T-cell (primary cell): ENCODE measurements around the gene UBL7. TPM values are rescaled to one million over a fixed set of nuclear protein-coding genes. Genes with fewer than 3 reads are reported as not detected.

Source experiments
- ATAC-seq, 4 experiments: fragments of 200-7000 bp in 3 of 4; fragments of 150-1000 bp in 1 of 4; cut with Tn5 transposase; replicated peaks in 1 of 4; 1 replicate in 3 of 4; 2 replicates in 1 of 4; pipeline ENCODE4 v1.10.0; 2021; ENCODE audit warnings: moderate library complexity in 3 of 4, mild to moderate bottlenecking in 2 of 4, moderate number of reproducible peaks in 1 of 4
- CTCF ChIA-PET, 2 donors: fragments of 300-600 bp; sonication (Branson Sonifier 250); formaldehyde crosslinking; loops; one replicate each; lab custom pipeline; 2022; ENCODE audit warnings: antibody characterized with exemption in 2 of 2; lab: Charles Lee
- POLR2A ChIA-PET, 2 donors: fragments of 300-600 bp; sonication (Branson Sonifier 250); formaldehyde crosslinking; loops; one replicate each; lab custom pipeline; 2022; ENCODE audit warnings: antibody characterized with exemption in 2 of 2; lab: Charles Lee
- DNase-seq, 35 experiments: peaks; one replicate each; pipeline versions ENCODE4 v3.0.0 to v3.0.0-alpha.2; 2013 to 2023
- H3K27ac ChIP-seq: one replicate; pipeline ENCODE4 v1.5.1; 2013; ENCODE audit warnings: low read length
- H3K27me3 ChIP-seq, 2 experiments: replicated peaks in 1 of 2; 1 replicate in 1 of 2; 2 replicates in 1 of 2; pipeline versions ENCODE4 v1.6.1 to v1.7.0; 2013; ENCODE audit warnings: low read length in 1 of 2, mixed read lengths in 1 of 2; ENCODE audit not compliant: control insufficient read depth in 2 of 2, insufficient read depth in 2 of 2; ENCODE audit errors: extremely low read depth in 1 of 2
- H3K36me3 ChIP-seq, 2 donors: 1 replicate in 1 of 2; 2 replicates in 1 of 2; pipeline versions ENCODE4 v1.6.1 to v1.7.0; 2013; ENCODE audit warnings: low read length in 1 of 2; ENCODE audit not compliant: control insufficient read depth in 2 of 2, insufficient read depth in 1 of 2; ENCODE audit errors: extremely low read depth in 1 of 2
- H3K4me1 ChIP-seq, 2 experiments: 1 replicate in 1 of 2; 2 replicates in 1 of 2; pipeline versions ENCODE4 v1.6.1 to v1.7.0; 2013; ENCODE audit warnings: low read length in 2 of 2, mixed read lengths in 1 of 2; ENCODE audit not compliant: insufficient read depth in 2 of 2, control insufficient read depth in 1 of 2; ENCODE audit errors: extremely low read depth in 1 of 2
- H3K4me3 ChIP-seq, 2 donors: 1 replicate in 1 of 2; 2 replicates in 1 of 2; pipeline versions ENCODE4 v1.5.1 to v1.7.0; 2013; ENCODE audit warnings: mild to moderate bottlenecking in 2 of 2, low read length in 1 of 2, moderate library complexity in 1 of 2; ENCODE audit not compliant: control insufficient read depth in 1 of 2; ENCODE audit errors: extremely low read depth in 1 of 2
- H3K9me3 ChIP-seq: 2 replicates; pipeline ENCODE4 v1.7.0; 2013
- H3K27ac Mint-ChIP-seq, 2 donors: one replicate each; pipeline ENCODE4 v1.8.0; 2020 to 2021; ENCODE audit warnings: mild to moderate bottlenecking in 2 of 2, mixed read lengths in 2 of 2
- H3K27me3 Mint-ChIP-seq, 2 donors: one replicate each; pipeline ENCODE4 v1.8.0; 2021 to 2022; ENCODE audit warnings: mixed read lengths in 2 of 2
- H3K36me3 Mint-ChIP-seq: one replicate; pipeline ENCODE4 v1.8.0; 2021; ENCODE audit warnings: mixed read lengths
- H3K4me1 Mint-ChIP-seq, 3 donors: one replicate each; pipeline ENCODE4 v1.8.0; 2020 to 2022; ENCODE audit warnings: mixed read lengths in 3 of 3, mild to moderate bottlenecking in 1 of 3
- H3K4me3 Mint-ChIP-seq, 3 donors: one replicate each; pipeline ENCODE4 v1.8.0; 2020 to 2022; ENCODE audit warnings: mild to moderate bottlenecking in 3 of 3, mixed read lengths in 3 of 3, moderate library complexity in 3 of 3
- H3K9me3 Mint-ChIP-seq, 3 donors: one replicate each; pipeline ENCODE4 v1.8.0; 2020 to 2022; ENCODE audit warnings: mixed read lengths in 3 of 3
- WGBS: methylation state at CpG from one replicate; pipeline ENCODE4 v1.1.5; 2013; ENCODE audit warnings: missing lambda C conversion rate; ENCODE audit not compliant: insufficient coverage; 5-methylcytosine and 5-hydroxymethylcytosine counted together
- total RNA-seq, 35 experiments: library from RNA in 6 of 35; stranded (reverse) in 6 of 35; fragments of 120-200 nt in 1 of 35; gene quantifications; one replicate each; pipeline versions ENCODE4 v1.2.1 to v1.2.4 and lab custom pipeline; 2013 to 2026

UBL7 gene, protein sequence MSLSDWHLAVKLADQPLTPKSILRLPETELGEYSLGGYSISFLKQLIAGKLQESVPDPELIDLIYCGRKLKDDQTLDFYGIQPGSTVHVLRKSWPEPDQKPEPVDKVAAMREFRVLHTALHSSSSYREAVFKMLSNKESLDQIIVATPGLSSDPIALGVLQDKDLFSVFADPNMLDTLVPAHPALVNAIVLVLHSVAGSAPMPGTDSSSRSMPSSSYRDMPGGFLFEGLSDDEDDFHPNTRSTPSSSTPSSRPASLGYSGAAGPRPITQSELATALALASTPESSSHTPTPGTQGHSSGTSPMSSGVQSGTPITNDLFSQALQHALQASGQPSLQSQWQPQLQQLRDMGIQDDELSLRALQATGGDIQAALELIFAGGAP
- total RNA-seq (10 to 100 TPM; 26.1 to 59.9 (median 55.3) TPM), total RNA-seq (lab: John Stamatoyannopoulos, UW) (9.9 to 40.7 (median 24.7) reads per million in 29 experiments)
- total RNA-seq (2013) = 31.4 TPM

DNA sequence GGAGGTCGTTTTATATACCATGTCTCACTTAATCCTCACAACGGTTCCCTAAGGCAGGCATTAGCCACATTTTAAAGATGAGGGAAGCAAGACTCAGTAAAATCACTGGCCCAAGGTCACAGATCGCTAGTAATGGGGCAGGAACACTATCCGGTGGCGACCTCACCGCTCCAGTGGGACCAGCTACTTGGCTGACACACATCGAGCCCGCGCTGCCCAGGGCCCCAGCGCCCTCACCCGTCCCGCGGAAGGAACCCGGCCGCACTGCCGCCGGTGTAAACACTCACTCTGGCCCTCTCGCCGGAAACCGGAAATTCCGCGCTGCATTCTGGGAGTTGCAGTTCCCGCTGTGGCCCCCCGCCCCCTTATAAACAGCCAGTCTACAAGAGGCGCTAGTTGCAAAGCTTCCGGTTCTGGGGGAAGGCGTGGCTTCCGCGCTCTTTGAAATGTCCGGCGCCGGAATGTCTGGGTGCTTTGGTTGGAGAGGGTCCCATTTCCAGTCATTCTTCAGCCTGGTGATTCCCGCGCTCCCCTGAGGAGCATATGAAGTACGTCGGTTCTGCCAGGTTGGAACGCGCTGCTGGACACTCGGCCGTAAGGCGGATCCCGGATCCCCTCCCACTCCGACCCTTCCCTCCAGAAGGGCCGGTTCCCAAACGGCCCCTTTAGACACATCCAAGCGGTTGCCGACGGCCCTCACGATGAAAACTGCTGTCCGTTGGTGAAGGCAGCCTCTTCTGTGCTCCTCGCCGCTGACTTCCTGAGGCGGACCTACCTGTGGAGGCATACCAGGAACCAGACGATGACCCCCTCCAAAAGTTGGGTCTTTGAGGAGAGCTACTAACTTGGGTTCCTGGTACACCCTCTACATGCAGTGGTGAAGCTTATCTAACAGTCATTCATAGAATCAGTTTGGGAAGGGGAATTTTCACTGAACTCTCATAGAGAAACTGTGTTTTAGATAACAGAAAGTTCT is at the start of gene UBL7:
TSS of gene UBL7 (minus strand) at position 290 of the 976 bp plus-strand sequence. CDS start 2,293 bp downstream, outside the sequence.
- DNase-seq (peak; percentile 90 to 97 (median 94)), ATAC-seq (peak; percentile 99)
- peak within 1 kb of the TSS; percentile 93 to 98 for H3K4me3 ChIP-seq
- peak within 1 kb of the TSS; percentile 61 for H3K27ac ChIP-seq
- Mint-ChIP-seq H3K4me1 (peaks cover 47 to 54% (median 54%) of the 10 kb centered on the region in 3 donors), H3K27ac (peak within 1 kb of the TSS; percentile 96 to 97), H3K27me3 (no peaks in the 10 kb centered on the region), H3K4me3 (peak within 1 kb of the TSS; percentile 92 to 97 (median 93)), H3K36me3 (peaks cover 21% of the 10 kb centered on the region), H3K9me3 (no peaks in the 10 kb centered on the region)
- peaks cover 0 to 17% of the 10 kb centered on the region in 2 donors for H3K36me3 ChIP-seq
- POLR2A ChIA-PET = interaction anchor here (0.6 to 0.7 kb wide), 3 partner anchors 85 to 1825 kb away, joined by 3 to 7 read pairs (median 4); no protein-coding TSS in a partner anchor
- WGBS = 1% methylated on average over 44 of the region's 54 CpGs
- no peaks in the 10 kb centered on the region for H3K27me3 ChIP-seq
- H3K4me1 ChIP-seq = peaks cover 11 to 23% of the 10 kb centered on the region in 2 experiments
- CTCF ChIA-PET = interaction anchor here (0.6 to 1.4 kb wide), 7 partner anchors 10 to 93 kb away, joined by 3 to 5 read pairs (median 3); partner anchors contain the start of gene ARID3B (in 1 of the 2)
- H3K9me3 ChIP-seq = no peaks in the 10 kb centered on the region

DNA sequence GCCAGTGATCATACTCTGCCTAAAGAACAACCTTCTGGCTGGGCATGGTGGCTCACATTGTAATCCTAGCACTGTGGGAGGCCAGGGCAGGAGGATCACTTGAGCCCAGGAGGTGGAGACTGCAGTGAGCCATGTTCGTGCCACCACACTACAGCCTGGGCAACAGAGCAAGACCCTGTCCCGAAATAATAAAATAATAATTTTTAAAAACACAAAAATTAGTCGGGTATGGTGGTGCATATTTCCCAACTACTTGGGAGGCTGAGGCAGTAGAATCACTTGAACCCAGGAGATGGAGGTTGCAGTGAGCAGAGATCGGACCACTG is 45.5 kb upstream of the UBL7 start:
- no peak overlapping the region for H3K4me3 Mint-ChIP-seq
- no peaks in the 10 kb centered on the region for H3K27me3 ChIP-seq
- H3K4me1 Mint-ChIP-seq = peaks cover 0 to under 1% (median 0%) of the 10 kb centered on the region in 3 donors
- ATAC-seq (no peak), DNase-seq (no peak)
- no CpG with 5 or more reads among the region's 4 CpGs for WGBS
- H3K27ac Mint-ChIP-seq = no peak overlapping the region
- no peaks in the 10 kb centered on the region for H3K9me3 ChIP-seq
- H3K36me3 ChIP-seq = peaks cover 0 to 2% of the 10 kb centered on the region in 2 donors
- no peaks in the 10 kb centered on the region for H3K9me3 Mint-ChIP-seq
- no peak overlapping the region for H3K4me3 ChIP-seq
- no peaks in the 10 kb centered on the region for H3K27me3 Mint-ChIP-seq
- ChIA-PET CTCF (no interaction called here), POLR2A (no interaction called here)
- no peaks in the 10 kb centered on the region for H3K4me1 ChIP-seq
- no peak overlapping the region for H3K27ac ChIP-seq
- peaks cover 30% of the 10 kb centered on the region for H3K36me3 Mint-ChIP-seq

DNA sequence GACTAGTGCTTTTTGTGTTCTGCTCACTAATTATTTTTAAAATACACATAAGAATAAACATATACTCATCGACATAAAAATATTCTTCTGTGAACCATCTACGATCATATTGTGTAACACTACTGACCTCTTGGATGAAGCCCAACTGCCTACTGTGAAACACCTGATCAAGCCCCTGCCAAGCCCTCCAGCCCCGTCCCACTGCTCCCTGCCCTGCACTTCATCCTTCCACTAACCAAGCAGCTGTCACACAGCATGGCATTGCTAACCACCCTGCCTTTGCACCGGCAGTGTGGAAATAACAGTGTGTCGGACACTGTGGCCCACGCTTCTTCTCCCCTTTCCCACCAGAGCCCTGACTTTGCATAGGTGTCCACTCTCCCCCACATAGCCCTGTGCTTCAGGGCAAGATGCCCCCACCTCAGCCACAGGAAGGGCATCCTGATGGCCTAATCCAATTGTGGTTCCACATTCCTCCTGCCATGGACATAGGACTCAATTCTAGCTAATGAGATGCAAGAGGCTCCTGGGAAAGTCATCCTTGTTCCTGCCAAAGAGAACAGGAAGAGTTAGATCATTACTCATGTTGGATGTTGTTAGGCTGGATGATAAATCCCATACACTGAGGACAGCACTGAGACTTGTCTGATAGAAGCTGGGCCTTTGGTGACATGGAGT is 45.0 kb upstream of the UBL7 start:
- Mint-ChIP-seq H3K27ac (no peak overlapping the region), H3K4me1 (no peaks in the 10 kb centered on the region), H3K27me3 (no peaks in the 10 kb centered on the region), H3K4me3 (no peak overlapping the region), H3K36me3 (peaks cover 30% of the 10 kb centered on the region), H3K9me3 (no peaks in the 10 kb centered on the region)
- POLR2A ChIA-PET = no interaction called here
- CTCF ChIA-PET = no interaction called here
- no peak for DNase-seq
- Histone ChIP-seq H3K9me3 (no peaks in the 10 kb centered on the region), H3K27me3 (no peaks in the 10 kb centered on the region), H3K27ac (no peak overlapping the region), H3K36me3 (peaks cover 0 to 2% of the 10 kb centered on the region in 2 donors), H3K4me1 (no peaks in the 10 kb centered on the region), H3K4me3 (no peak overlapping the region)
- no peak for ATAC-seq
- WGBS = 100% methylated on average over 5 of the region's 6 CpGs

DNA sequence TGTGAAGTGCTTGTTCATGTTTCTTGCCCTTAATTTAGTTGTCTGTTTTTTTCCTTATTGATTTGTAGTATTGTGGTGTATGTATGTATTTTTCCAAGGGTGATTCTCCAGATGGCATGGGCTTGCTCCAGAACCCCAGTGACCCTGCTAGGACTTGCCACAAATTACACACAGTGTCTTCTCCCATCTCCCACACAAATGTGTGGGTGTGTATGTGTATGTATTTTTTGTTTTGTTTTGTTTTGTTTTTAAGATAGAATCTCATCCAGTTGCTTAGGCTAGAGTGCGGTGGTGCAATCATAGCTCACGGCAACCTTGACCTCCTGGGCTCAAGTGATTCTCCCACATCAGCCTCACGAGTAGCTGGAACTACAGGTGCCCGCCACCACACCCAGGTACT is 43.9 kb upstream of the UBL7 start:
- no peak overlapping the region for H3K27ac ChIP-seq
- WGBS = 100% methylated on average over 1 of the region's 4 CpGs
- DNase-seq = no peak
- H3K36me3 ChIP-seq = peaks cover 0 to 2% of the 10 kb centered on the region in 2 donors
- Mint-ChIP-seq H3K27me3 (no peaks in the 10 kb centered on the region), H3K27ac (no peak overlapping the region), H3K9me3 (no peaks in the 10 kb centered on the region), H3K4me1 (no peaks in the 10 kb centered on the region), H3K36me3 (peaks cover 30% of the 10 kb centered on the region), H3K4me3 (no peak overlapping the region)
- H3K4me1 ChIP-seq = no peaks in the 10 kb centered on the region
- no peaks in the 10 kb centered on the region for H3K27me3 ChIP-seq
- ChIA-PET POLR2A (no interaction called here), CTCF (no interaction called here)
- ATAC-seq = no peak
- H3K9me3 ChIP-seq = no peaks in the 10 kb centered on the region
- no peak overlapping the region for H3K4me3 ChIP-seq

DNA sequence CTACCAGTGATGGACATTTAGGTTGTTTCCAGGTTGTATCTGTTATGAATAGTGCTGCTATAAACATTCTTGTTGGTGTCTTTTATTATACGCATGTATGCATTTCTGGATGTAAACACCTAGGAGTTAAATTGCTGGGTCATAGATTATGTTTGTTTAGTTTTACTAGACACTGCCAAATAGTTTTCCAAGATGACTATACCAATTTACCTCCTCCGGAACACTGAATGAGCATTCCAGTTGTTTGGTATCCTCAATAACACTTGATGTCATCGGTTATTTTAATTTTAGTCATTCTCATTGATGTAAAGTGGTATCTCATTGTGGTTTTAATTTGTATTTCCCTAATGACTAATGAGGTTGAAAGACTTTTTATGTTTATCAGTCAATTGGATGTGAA is 43.5 kb upstream of the UBL7 start:
- no peaks in the 10 kb centered on the region for H3K4me1 ChIP-seq
- no peak overlapping the region for H3K27ac Mint-ChIP-seq
- H3K4me1 Mint-ChIP-seq = no peaks in the 10 kb centered on the region
- no peaks in the 10 kb centered on the region for H3K27me3 ChIP-seq
- H3K9me3 ChIP-seq = no peaks in the 10 kb centered on the region
- no CpG with 5 or more reads among the region's 3 CpGs for WGBS
- H3K36me3 Mint-ChIP-seq = peaks cover 30% of the 10 kb centered on the region
- H3K4me3 ChIP-seq = no peak overlapping the region
- H3K27me3 Mint-ChIP-seq = no peaks in the 10 kb centered on the region
- H3K9me3 Mint-ChIP-seq = no peaks in the 10 kb centered on the region
- DNase-seq (no peak), ATAC-seq (no peak)
- H3K36me3 ChIP-seq = peaks cover 0 to 2% of the 10 kb centered on the region in 2 donors
- ChIA-PET POLR2A (interaction anchor here in 1 of 2 donors (0.7 kb wide), 1 partner anchor 94 kb away, joined by 3 read pairs; no protein-coding TSS in a partner anchor), CTCF (no interaction called here)
- no peak overlapping the region for H3K27ac ChIP-seq
- no peak overlapping the region for H3K4me3 Mint-ChIP-seq
